NOMO-1 treated with dmso at 0.1 percent for 144 hours (cell line): ENCODE results near the gene LUZP4.
"Not testable (repeated sequence)": the region's sequence is repeated elsewhere in the genome, so short reads cannot be mapped to it uniquely, and the experiment has no call there.

Experiments
- DNase-seq: peaks from one replicate; lab custom pipeline; 2025; ENCODE audit not compliant: unreplicated experiment; lab: John Stamatoyannopoulos, UW

Gene LUZP4

DNA sequence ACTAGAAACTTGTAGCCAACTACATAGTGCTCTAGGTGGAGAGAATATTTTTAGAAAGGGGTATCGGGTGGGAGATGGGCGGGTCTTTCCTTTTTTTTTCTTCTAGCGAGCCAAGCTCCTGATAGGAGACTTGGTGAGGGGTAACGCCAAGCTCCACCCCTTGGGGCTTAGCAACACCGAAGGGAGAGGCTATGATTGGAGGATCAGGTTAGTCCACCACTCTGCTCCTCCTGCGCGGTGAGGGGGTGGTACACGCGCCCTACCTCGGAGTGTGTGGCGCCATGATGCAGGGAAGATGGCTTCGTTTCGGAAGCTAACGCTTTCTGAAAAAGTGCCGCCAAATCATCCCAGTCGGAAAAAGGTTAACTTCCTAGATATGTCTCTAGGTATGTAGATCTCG, at the start of gene LUZP4:
Gene LUZP4 (plus strand): TSS at position 251 of the 400 bp plus-strand sequence. CDS start 45 bp downstream, at position 296.
- no peak for DNase-seq

- no peak for DNase-seq
Observed at GRCh38 chrX:115251458-115252233, 37.9 kb upstream of the LUZP4 start.

GRCh38 chrX:115255003-115255402, 34.5 kb upstream of the LUZP4 start:
- DNase-seq = no peak

- DNase-seq = no peak
Observed at GRCh38 chrX:115257711-115258110, 31.8 kb upstream of the LUZP4 start.

GRCh38 chrX:115259238-115259875, 30.2 kb upstream of the LUZP4 start:
- DNase-seq = no peak

GRCh38 chrX:115260330-115260729, 29.2 kb upstream of the LUZP4 start:
- DNase-seq = no peak

DNA sequence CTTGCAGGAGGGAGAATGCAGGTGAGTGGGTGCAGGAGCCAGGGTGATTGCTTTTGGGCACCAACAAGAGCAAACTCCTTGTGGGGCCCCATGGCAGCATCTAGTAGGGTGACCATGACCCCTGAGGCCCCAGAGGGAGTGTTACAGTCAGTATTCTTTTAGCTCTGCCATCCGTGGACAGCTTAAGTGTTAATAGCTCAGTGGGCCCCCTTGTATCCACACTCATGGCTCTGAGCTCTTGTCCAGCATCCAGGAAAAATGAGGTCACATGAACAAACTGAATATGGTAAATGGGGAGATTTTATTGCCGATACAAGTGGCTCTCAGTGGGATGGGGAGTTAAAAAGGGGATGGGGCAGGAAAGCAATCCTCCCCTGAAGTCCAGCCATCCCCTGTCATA, 28.4 kb upstream of the LUZP4 start:
- no peak for DNase-seq

GRCh38 chrX:115264009-115264408, 25.5 kb upstream of the LUZP4 start:
- no peak for DNase-seq

GRCh38 chrX:115266300-115266699, 23.2 kb upstream of the LUZP4 start:
- no peak for DNase-seq

DNA sequence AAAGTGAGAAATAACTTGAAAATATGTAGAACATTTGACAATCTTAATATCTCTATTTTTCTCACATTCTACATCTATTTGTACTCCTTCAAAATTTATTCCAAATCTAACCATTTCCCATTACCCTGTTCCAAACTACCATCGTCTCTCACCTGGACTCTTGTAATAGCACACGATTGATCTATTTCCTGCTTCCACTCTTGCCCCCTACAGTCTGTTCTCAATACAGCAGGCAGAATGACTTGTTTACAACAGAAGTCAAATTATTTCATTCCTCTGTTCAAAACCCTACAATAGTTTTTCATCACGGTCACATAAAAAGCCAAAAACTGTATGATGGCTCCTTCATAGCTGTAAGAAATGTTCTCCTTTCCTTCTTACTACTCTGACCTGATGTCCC, 21.1 kb upstream of the LUZP4 start:
- DNase-seq = no peak

DNA sequence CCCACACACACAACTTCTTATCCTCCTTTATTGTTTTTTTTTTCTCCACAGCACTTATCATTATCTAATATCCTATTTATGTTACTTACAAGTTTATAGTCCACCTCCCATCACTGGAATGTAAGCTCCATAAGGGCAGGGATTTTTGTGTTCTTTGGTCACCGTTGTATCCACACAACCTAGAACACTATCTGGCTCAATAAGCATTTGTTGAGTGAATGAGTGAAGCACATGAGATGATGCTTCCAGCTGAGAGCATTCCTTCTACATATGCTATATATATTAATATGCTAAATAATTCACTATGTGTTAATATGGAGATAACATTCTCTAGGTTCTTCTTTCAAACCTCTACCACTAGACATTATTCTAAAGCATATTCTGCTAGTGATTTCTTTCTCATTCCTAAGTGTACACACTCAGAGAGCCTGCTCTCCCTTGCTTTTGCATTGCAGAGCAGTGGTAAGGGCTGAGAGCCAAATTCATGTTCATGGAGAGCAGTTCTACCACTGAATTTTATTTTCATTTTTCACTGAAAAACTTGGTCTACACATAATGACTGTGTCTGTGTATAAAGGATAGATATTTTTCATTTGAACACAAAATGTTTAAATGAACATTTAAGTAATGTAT, 20.3 kb upstream of the LUZP4 start:
- no peak for DNase-seq

- no peak for DNase-seq
Observed at GRCh38 chrX:115284877-115285276, 4.6 kb upstream of the LUZP4 start.

GRCh38 chrX:115297189-115297588, 7.7 kb downstream of the LUZP4 start:
- no peak for DNase-seq

- DNase-seq = no peak
Observed at GRCh38 chrX:115311139-115311538, 21.6 kb downstream of the LUZP4 start.

GRCh38 chrX:115311601-115312001, 22.1 kb downstream of the LUZP4 start:
- no peak for DNase-seq

GRCh38 chrX:115318139-115318538, 28.6 kb downstream of the LUZP4 start:
- DNase-seq = no peak

GRCh38 chrX:115322375-115322774, 32.9 kb downstream of the LUZP4 start:
- no peak for DNase-seq

DNA sequence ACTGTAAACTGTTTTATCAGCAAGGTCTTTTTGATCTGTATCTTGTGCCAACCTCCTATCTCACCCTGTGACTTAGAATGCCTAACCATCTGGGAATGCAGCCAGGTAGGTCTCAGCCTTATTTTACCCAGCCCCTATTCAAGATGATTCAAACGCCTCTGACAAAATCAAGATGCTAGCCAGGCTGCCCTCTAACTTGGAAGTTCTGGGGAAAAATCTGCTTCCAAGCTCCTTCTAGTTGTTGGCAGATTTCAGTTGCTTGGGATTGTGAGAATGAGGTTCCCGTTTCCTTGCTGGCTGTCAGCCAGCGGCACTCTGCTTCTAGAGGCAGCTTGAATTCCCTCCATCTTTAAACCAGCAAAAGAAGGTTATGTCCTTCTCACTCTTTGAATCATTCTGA, 34.7 kb downstream of the LUZP4 start:
- DNase-seq = no peak

- not testable (repeated sequence) for DNase-seq
Observed at GRCh38 chrX:115329282-115329681, 39.8 kb downstream of the LUZP4 start.

DNA sequence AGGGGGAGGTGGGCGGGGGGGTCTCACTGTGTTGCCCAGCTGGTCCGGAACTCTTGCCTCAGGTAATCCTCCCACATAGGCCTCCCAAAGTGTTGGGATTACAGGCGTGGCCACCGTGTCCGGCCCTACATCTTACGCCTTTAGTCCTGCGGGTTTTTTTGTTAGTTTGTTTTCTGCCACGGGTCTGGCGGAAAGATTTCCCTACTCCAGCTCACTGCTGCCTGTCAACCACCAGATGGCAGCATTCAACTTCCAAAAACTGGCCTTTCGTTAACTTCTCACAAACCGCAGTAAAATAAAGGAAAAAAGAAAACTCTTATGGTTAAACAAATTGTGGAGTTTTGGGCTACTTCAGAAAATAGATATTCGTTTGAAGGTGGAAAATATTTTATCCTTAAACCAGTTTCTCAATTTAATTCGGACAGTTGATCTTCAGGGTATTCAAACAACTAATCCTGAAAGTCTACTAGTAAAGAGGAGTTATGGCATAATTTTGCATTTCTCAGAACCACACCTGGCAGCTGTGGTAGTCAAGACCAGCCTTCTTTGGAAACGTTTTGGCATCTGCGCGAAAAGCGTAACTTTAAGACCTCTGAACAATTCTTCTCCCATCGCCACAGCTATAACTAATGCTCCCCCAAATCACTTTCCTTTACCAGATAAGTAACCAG, 41.1 kb downstream of the LUZP4 start:
- peak; percentile 11 for DNase-seq

DNA sequence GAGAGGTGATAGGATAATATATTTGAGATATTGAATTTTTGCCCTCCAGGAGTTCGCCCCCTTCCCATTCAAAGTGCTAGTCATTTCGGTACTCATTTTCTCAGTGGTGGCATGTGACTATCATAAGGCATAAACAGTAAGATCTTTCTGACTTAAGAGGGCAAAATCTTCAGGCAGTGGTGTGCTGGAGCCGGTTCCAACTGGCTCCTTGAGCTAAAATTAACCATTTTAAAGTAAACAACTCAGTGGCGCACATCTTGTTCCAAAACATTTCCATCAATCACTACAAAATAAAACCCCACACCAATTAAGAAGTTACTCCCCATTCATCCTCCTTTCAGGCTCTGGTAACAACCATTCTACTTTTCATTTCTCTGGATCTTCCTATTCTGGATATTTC, 43.3 kb downstream of the LUZP4 start:
- no peak for DNase-seq

- DNase-seq = no peak
Observed at GRCh38 chrX:115333446-115333845, 43.9 kb downstream of the LUZP4 start.
